Upper lobe of left lung (tissue), 6 donors: Measurements from ENCODE around the gene ACACA. TPM values are rescaled to one million over a fixed set of nuclear protein-coding genes. Genes with fewer than 3 reads are reported as not detected.

ENCODE experiments used
- ATAC-seq, 2 donors: fragments of 200-7000 bp; cut with Tn5 transposase; one replicate each; pipeline ENCODE4 v1.9.1; 2022; ENCODE audit warnings: mild to moderate bottlenecking in 2 of 2, moderate library complexity in 2 of 2; ENCODE audit not compliant: low FRiP score in 2 of 2
- DNase-seq, 2 donors: peaks; one replicate each; pipeline ENCODE4 v3.0.0-alpha.2; 2019 to 2020
- H3K27ac ChIP-seq, 4 donors: fragments of 200-600 bp; sonication (generic); one replicate each; pipeline ENCODE4 v1.5.1; 2016 to 2019
- H3K27me3 ChIP-seq, 4 donors: fragments of 200-600 bp; sonication (generic); one replicate each; pipeline ENCODE4 v1.5.1; 2017 to 2019
- H3K36me3 ChIP-seq, 4 donors: fragments of 200-600 bp; sonication (generic); one replicate each; pipeline ENCODE4 v1.5.1; 2016 to 2019
- H3K4me1 ChIP-seq, 4 donors: fragments of 200-600 bp; sonication (generic); one replicate each; pipeline ENCODE4 v1.5.1; 2018 to 2019
- H3K4me3 ChIP-seq, 4 donors: fragments of 200-600 bp; sonication (generic); one replicate each; pipeline ENCODE4 v1.5.1; 2017 to 2019; ENCODE audit warnings: mild to moderate bottlenecking in 2 of 4, moderate library complexity in 1 of 4
- H3K9me3 ChIP-seq, 4 donors: fragments of 200-600 bp; sonication (generic); one replicate each; pipeline ENCODE4 v1.5.1; 2018 to 2019
- EP300 ChIP-seq, 4 donors: sonication (generic); formaldehyde crosslinking; IDR thresholded peaks; one replicate each; pipeline ENCODE4 v1.5.1; 2017; ENCODE audit warnings: antibody characterized with exemption in 4 of 4, control low read depth in 2 of 4
- POLR2A ChIP-seq, 4 donors: fragments of 450-650 bp; IDR thresholded peaks; one replicate each; pipeline ENCODE4 v1.5.1; 2016 to 2017; ENCODE audit warnings: antibody characterized with exemption in 4 of 4, mild to moderate bottlenecking in 2 of 4
- POLR2AphosphoS5 ChIP-seq, 2 donors: sonication (generic); formaldehyde crosslinking; IDR thresholded peaks; one replicate each; pipeline ENCODE4 v1.5.1; 2017; ENCODE audit warnings: antibody characterized with exemption in 2 of 2
- WGBS, 2 donors: methylation state at CpG; one replicate each; pipeline ENCODE4 v1.1.5; 2017 to 2018; 5-methylcytosine and 5-hydroxymethylcytosine counted together
- total RNA-seq, 6 donors: library from RNA; depleted of rRNA in 4 of 6; stranded (reverse); fragments of >200 nt in 4 of 6; gene quantifications; one replicate each; pipeline versions ENCODE4 v1.1.0 to v1.2.1, GENCODE V29; 2016 to 2021
- TF ChIP-seq, protein P1 (sequence below), 6 experiments: fragments of 450-650 bp in 4 of 6; fragments of 200-600 bp in 2 of 6; sonication (generic) in 2 of 6; IDR thresholded peaks; one replicate each; pipeline ENCODE4 v1.5.1; 2016 to 2019; ENCODE audit warnings: antibody characterized with exemption in 6 of 6
- donor health status: DM: no; HTN: no; CAD: no; lungs with moderate emphysema.
- donor health status: DM: no; HTN: yes; CAD: no; lungs with severe emphysema.

The ACACA gene
- total RNA-seq, 6 donors from 2014 or later = 55.7 to 129 (median 91.9) TPM

DNA sequence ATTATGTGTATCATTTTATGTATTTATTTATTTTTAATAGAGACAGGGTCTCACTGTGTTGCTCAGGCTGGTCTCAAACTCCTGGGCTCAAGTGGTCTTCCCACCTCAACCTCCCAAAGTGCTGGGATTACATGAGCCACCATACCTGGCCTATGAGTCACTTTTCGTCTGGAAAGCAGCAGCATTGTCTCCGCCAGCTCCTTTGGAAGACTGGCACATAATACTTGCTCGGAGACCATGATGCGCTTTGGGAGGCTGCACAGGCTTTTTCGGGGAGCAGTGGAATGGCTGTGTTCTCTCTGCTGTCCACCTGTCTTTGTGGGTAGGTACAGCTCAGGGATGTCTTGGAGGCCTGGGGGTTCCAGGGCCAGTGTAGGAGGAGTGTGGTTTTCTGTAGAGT lies 355.7 kb downstream of the ACACA start:
- peaks cover 0 to 33% (median 15%) of the 10 kb centered on the region in 4 donors for H3K36me3 ChIP-seq
- WGBS, 2 donors = 98 to 100% methylated on average over 5 of the region's 5 CpGs

DNA sequence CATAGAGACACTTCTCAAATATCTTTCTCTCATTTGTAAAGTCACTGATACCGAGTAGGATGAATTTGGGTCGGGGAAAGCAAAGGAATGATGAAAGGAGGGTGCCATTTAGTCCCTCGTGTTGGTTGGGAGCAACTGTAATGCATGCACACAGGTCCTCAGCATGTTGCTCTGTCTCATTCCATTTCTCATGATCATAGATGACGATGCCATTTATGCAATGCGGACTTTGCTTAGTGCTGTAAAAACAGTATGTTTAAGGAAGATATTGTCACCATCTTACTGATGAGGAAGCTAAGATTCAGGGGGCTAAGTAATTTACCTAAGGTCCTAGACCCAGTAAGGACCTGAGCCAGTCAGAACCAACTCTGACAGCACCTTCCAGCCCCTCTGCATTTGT lies 357.8 kb downstream of the ACACA start:
- 92 to 93% methylated on average over 5 of the region's 5 CpGs for WGBS, 2 donors
- H3K27me3 ChIP-seq = no peaks in the 10 kb centered on the region
- ATAC-seq (no peak), DNase-seq (no peak)
- H3K4me1 ChIP-seq = no peaks in the 10 kb centered on the region
- H3K9me3 ChIP-seq = no peaks in the 10 kb centered on the region
- TF ChIP-seq, protein P1, sequence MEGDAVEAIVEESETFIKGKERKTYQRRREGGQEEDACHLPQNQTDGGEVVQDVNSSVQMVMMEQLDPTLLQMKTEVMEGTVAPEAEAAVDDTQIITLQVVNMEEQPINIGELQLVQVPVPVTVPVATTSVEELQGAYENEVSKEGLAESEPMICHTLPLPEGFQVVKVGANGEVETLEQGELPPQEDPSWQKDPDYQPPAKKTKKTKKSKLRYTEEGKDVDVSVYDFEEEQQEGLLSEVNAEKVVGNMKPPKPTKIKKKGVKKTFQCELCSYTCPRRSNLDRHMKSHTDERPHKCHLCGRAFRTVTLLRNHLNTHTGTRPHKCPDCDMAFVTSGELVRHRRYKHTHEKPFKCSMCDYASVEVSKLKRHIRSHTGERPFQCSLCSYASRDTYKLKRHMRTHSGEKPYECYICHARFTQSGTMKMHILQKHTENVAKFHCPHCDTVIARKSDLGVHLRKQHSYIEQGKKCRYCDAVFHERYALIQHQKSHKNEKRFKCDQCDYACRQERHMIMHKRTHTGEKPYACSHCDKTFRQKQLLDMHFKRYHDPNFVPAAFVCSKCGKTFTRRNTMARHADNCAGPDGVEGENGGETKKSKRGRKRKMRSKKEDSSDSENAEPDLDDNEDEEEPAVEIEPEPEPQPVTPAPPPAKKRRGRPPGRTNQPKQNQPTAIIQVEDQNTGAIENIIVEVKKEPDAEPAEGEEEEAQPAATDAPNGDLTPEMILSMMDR (IDR thresholded peaks at IDR 0.05) = no peak
- TF ChIP-seq EP300 (IDR thresholded peaks at IDR 0.05) = no peak
- TF ChIP-seq POLR2A (IDR thresholded peaks at IDR 0.05) = no peak
- no peak for TF ChIP-seq POLR2AphosphoS5 (IDR thresholded peaks at IDR 0.05)
- H3K27ac ChIP-seq = no peak overlapping the region
- no peak overlapping the region for H3K4me3 ChIP-seq
- peaks cover 0 to 36% (median 14%) of the 10 kb centered on the region in 4 donors for H3K36me3 ChIP-seq

More for the DNA sequence above, 355.7 kb downstream of the ACACA start:
- no peaks in the 10 kb centered on the region for H3K4me1 ChIP-seq
- DNase-seq (no peak), ATAC-seq (no peak)
- TF ChIP-seq POLR2AphosphoS5 (IDR thresholded peaks at IDR 0.05) = no peak
- TF ChIP-seq, protein P1 (IDR thresholded peaks at IDR 0.05) = no peak
- TF ChIP-seq EP300 (IDR thresholded peaks at IDR 0.05) = no peak
- no peak for TF ChIP-seq POLR2A (IDR thresholded peaks at IDR 0.05)
- H3K4me3 ChIP-seq = no peak overlapping the region
- no peaks in the 10 kb centered on the region for H3K27me3 ChIP-seq
- H3K9me3 ChIP-seq = no peaks in the 10 kb centered on the region
- H3K27ac ChIP-seq = no peak overlapping the region

DNA sequence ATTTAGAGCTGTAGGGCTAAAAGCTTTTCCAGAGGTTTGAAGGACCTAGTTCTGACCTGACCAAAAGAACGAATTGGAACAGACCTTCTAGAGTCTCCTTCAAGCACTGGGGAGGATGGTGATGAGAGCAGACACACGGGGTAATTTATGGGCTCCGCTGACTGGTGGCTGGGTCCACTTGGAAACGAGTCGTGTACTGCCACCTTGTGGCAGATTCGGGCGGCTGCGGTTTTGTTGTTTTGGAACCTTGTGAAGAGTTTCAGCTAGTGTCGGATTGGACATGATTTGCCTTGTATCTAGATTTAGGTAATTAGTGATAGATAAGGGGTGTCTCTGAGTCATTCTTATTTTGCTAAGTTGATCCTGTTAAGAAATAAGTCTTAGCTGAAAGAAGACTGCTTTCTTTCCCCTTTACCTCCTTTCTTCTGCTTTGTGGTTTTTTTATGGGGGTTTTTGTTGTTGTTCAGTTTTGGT lies 359.0 kb downstream of the ACACA start:
- no peak overlapping the region for H3K27ac ChIP-seq
- peaks cover 0 to 40% (median 14%) of the 10 kb centered on the region in 4 donors for H3K36me3 ChIP-seq
- ATAC-seq (peak in 1 of 2 donors; percentile 84), DNase-seq (peak in 1 of 2 donors; percentile 69)
- no peak for TF ChIP-seq POLR2AphosphoS5 (IDR thresholded peaks at IDR 0.05)
- TF ChIP-seq, protein P1 (IDR thresholded peaks at IDR 0.05) = peak; percentile 55 to 81 (median 73)
- TF ChIP-seq POLR2A (IDR thresholded peaks at IDR 0.05) = no peak
- no peak for TF ChIP-seq EP300 (IDR thresholded peaks at IDR 0.05)
- WGBS, 2 donors = 8% methylated on average over 9 of the region's 9 CpGs
- no peaks in the 10 kb centered on the region for H3K27me3 ChIP-seq
- H3K9me3 ChIP-seq = no peaks in the 10 kb centered on the region
- no peak overlapping the region for H3K4me3 ChIP-seq
- no peaks in the 10 kb centered on the region for H3K4me1 ChIP-seq

DNA sequence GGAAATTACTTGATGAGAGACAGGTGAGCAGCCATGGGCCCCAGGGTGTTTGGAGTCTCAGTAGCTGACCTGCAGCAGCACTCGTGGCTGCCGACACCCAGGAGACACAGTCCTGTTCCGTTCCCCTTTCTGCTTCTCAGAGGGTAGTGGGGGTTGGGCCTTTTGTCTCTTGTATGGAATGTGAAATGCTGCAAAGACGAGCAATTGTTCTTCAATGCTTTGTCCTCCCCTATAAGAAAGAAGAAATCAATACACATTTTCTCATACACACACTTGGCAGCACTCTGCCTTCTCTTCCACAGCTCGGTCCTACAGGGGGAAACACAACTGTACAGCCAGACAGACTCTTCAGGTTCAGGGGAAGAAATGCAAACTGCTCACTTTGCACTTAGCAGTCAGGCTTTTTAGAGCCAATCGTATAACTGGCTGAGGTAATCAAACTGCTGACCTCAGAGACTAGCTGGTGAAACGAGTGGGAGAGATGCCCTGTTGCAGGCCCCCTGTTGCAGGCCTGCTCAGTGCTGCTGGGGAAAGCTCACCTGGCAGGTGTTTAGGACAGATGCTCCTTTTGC lies 361.2 kb downstream of the ACACA start:
- Histone ChIP-seq H3K4me1 (no peaks in the 10 kb centered on the region), H3K9me3 (no peaks in the 10 kb centered on the region), H3K27ac (no peak overlapping the region), H3K4me3 (no peak overlapping the region), H3K27me3 (no peaks in the 10 kb centered on the region), H3K36me3 (peaks cover 0 to 29% (median 9%) of the 10 kb centered on the region in 4 donors)
- ATAC-seq = no peak
- no peak for TF ChIP-seq POLR2A (IDR thresholded peaks at IDR 0.05)
- no peak for TF ChIP-seq POLR2AphosphoS5 (IDR thresholded peaks at IDR 0.05)
- TF ChIP-seq EP300 (IDR thresholded peaks at IDR 0.05) = no peak
- TF ChIP-seq, protein P1 (IDR thresholded peaks at IDR 0.05) = no peak
- no peak for DNase-seq
- WGBS, 2 donors = 76 to 78% methylated on average over 7 of the region's 7 CpGs

DNA sequence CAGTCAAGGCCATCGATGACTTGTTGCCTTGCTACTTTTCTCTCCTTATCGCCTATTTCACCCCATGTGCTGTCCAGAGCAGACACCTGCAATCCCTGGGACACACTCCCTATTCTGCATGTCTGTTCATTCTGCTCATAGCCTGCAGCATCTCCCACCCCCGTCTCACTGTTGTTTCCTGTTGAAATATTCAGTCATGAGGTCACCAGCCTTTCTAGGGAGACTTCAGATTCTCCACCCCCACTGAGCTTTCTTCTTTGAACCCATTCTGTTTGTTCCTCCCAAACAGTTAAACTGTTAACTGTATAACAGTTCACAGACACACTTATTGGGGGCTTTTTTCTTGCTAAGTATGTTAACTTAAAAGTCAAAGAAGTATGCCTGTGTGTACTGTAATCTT lies 363.4 kb downstream of the ACACA start:
- no peak for ATAC-seq
- WGBS, 2 donors = 88 to 90% methylated on average over 3 of the region's 3 CpGs
- TF ChIP-seq EP300 (IDR thresholded peaks at IDR 0.05) (no peak), POLR2AphosphoS5 (IDR thresholded peaks at IDR 0.05) (no peak), POLR2A (IDR thresholded peaks at IDR 0.05) (no peak)
- TF ChIP-seq, protein P1 (IDR thresholded peaks at IDR 0.05) = no peak
- Histone ChIP-seq H3K4me1 (no peaks in the 10 kb centered on the region), H3K27me3 (no peaks in the 10 kb centered on the region), H3K9me3 (no peaks in the 10 kb centered on the region), H3K4me3 (no peak overlapping the region), H3K36me3 (peaks cover 0 to 25% (median 5%) of the 10 kb centered on the region in 4 donors), H3K27ac (no peak overlapping the region)
- no peak for DNase-seq
